Suprapubic skin (tissue), 4 donors: ENCODE data around the gene CYP3A4. TPM values are rescaled to one million over a fixed set of nuclear protein-coding genes. Genes with fewer than 3 reads are reported as not detected.

ENCODE experiments used
- total RNA-seq, 4 donors: library from RNA; depleted of rRNA; stranded (reverse); fragments of >200 nt; gene quantifications; one replicate each; pipeline ENCODE4 v1.1.0, GENCODE V29; 2016

CYP3A4 gene
- total RNA-seq, 4 donors from 2014 or later, result 2.3 to 7.8 (median 4.4) TPM

Other genes starting within 250 kb of the CYP3A4 start
- 1 to 10 TPM; 2.7 to 6.9 (median 5.0) TPM for gene FAM200A, start 232.1 kb downstream of the CYP3A4 start, total RNA-seq
- 100 to 1,000 TPM; 122 to 240 (median 146) TPM for gene ZNF655, start 225.5 kb downstream of the CYP3A4 start, total RNA-seq
- gene TMEM225B, start 185.9 kb downstream of the CYP3A4 start, total RNA-seq, result 1 to 10 TPM; 1.4 to 6.8 (median 2.1) TPM
- gene ZSCAN25, start 167.2 kb downstream of the CYP3A4 start, total RNA-seq, result 10 to 100 TPM; 15.3 to 46.1 (median 20.0) TPM
- gene CYP3A5, start 104.2 kb downstream of the CYP3A4 start, total RNA-seq, result 100 to 1,000 TPM in 1 of 4 donors, 10 to 100 TPM in 3; 50.0 to 448 (median 92.1) TPM
- gene CYP3A7, start 49.0 kb downstream of the CYP3A4 start, total RNA-seq, result under 1 TPM in 1 of 4 donors, not detected in 3; 0.49 TPM
- gene CYP3A43, start 43.8 kb upstream of the CYP3A4 start, total RNA-seq, result not detected
- 1 to 10 TPM in 1 of 4 donors, not detected in 3; 1.5 TPM for gene OR2AE1, start 92.8 kb upstream of the CYP3A4 start, total RNA-seq
- 10 to 100 TPM; 40.2 to 56.7 (median 50.8) TPM for gene TRIM4, start 135.3 kb upstream of the CYP3A4 start, total RNA-seq
- 1 to 10 TPM; 1.9 to 2.9 (median 2.5) TPM for gene GJC3, start 145.4 kb upstream of the CYP3A4 start, total RNA-seq
- gene AZGP1, start 191.8 kb upstream of the CYP3A4 start, total RNA-seq, result 1,000 to 10,000 TPM in 1 of 4 donors, 100 to 1,000 TPM in 3; 529 to 1,010 (median 610) TPM
- 100 to 1,000 TPM in 1 of 4 donors, 10 to 100 TPM in 3; 50.5 to 106 (median 66.4) TPM for gene ZKSCAN1, start 231.4 kb upstream of the CYP3A4 start, total RNA-seq